Activated naive CD8-positive, alpha-beta T cell treated with anti-CD3 and anti-CD28 coated beads, Interleukin-2, amount 10 ng/mL, durations not matched to agents 7 days and 5 days (primary cell): ENCODE measurements around the gene MYH10. TPM values are rescaled to one million over a fixed set of nuclear protein-coding genes. Genes with fewer than 3 reads are reported as not detected.

Source experiments
- ATAC-seq: fragments of 150-1000 bp; cut with Tn5 transposase; one replicate; pipeline ENCODE4 v1.10.0; 2021; ENCODE audit warnings: low read depth, moderate library complexity
- POLR2A ChIA-PET: fragments of 350-600 bp; sonication (Branson Sonifier 250); formaldehyde crosslinking; loops from one replicate; lab custom pipeline; 2021; ENCODE audit warnings: antibody characterized with exemption; lab: Charles Lee
- DNase-seq: peaks from one replicate; pipeline ENCODE4 v3.0.0; 2021
- H3K27ac Mint-ChIP-seq: one replicate; pipeline ENCODE4 v1.8.0; 2022; ENCODE audit warnings: mild to moderate bottlenecking, mixed read lengths
- H3K27me3 Mint-ChIP-seq: one replicate; pipeline ENCODE4 v1.8.0; 2022; ENCODE audit warnings: mild to moderate bottlenecking, moderate library complexity, mixed read lengths
- H3K36me3 Mint-ChIP-seq: one replicate; pipeline ENCODE4 v1.8.0; 2021; ENCODE audit warnings: mild to moderate bottlenecking, mixed read lengths
- H3K4me1 Mint-ChIP-seq: one replicate; pipeline ENCODE4 v1.8.0; 2021; ENCODE audit warnings: mixed read lengths
- H3K4me3 Mint-ChIP-seq: one replicate; pipeline ENCODE4 v1.8.0; 2022; ENCODE audit warnings: mild to moderate bottlenecking, moderate library complexity, mixed read lengths
- H3K9me3 Mint-ChIP-seq: one replicate; pipeline ENCODE4 v1.8.0; 2021; ENCODE audit warnings: mixed read lengths
- total RNA-seq, 2 experiments: library from RNA; stranded (reverse); gene quantifications; one replicate each; pipeline ENCODE4 v1.2.3, GENCODE V29; 2021

Gene MYH10
- total RNA-seq, 2 experiments from 2014 or later, result 12.8 to 14.4 TPM

- DNase-seq (no peak), ATAC-seq (no peak)
- Mint-ChIP-seq H3K27ac (no peak overlapping the region), H3K36me3 (no peaks in the 10 kb centered on the region), H3K9me3 (no peaks in the 10 kb centered on the region), H3K27me3 (peaks cover 72% of the 10 kb centered on the region), H3K4me3 (no peak overlapping the region), H3K4me1 (peaks cover 12% of the 10 kb centered on the region)
- POLR2A ChIA-PET, result no interaction called here
Observed at GRCh38 chr17:8632061-8632460, 1.5 kb upstream of the MYH10 start.

- Mint-ChIP-seq H3K4me3 (peak overlapping the region; percentile 99), H3K27ac (no peak overlapping the region), H3K4me1 (peaks cover 12% of the 10 kb centered on the region), H3K36me3 (no peaks in the 10 kb centered on the region), H3K27me3 (peaks cover 69% of the 10 kb centered on the region), H3K9me3 (no peaks in the 10 kb centered on the region)
- ATAC-seq (no peak), DNase-seq (no peak)
- POLR2A ChIA-PET, result interaction anchor here (0.5 kb wide), 1 partner anchor 35 kb away, joined by 3 read pairs; no protein-coding TSS in a partner anchor
Observed at GRCh38 chr17:8631554-8631877, 991 bp upstream of the MYH10 start.

GRCh38 chr17:8630802-8631553, 453 bp upstream of the MYH10 start:
- DNase-seq (peak; percentile 89), ATAC-seq (peak; percentile 99)
- H3K36me3 Mint-ChIP-seq, result no peaks in the 10 kb centered on the region
- H3K27me3 Mint-ChIP-seq, result peaks cover 69% of the 10 kb centered on the region
- H3K4me1 Mint-ChIP-seq, result peaks cover 12% of the 10 kb centered on the region
- POLR2A ChIA-PET, result interaction anchor here (0.5 kb wide), 1 partner anchor 35 kb away, joined by 3 read pairs; no protein-coding TSS in a partner anchor
- H3K4me3 Mint-ChIP-seq, result peak overlapping the region; percentile 99
- peak overlapping the region; percentile 78 for H3K27ac Mint-ChIP-seq
- no peaks in the 10 kb centered on the region for H3K9me3 Mint-ChIP-seq

- Mint-ChIP-seq H3K4me3 (peak overlapping the region; percentile 99), H3K27ac (no peak overlapping the region), H3K36me3 (no peaks in the 10 kb centered on the region), H3K27me3 (peaks cover 64% of the 10 kb centered on the region), H3K9me3 (no peaks in the 10 kb centered on the region), H3K4me1 (peaks cover 12% of the 10 kb centered on the region)
- peak; percentile 53 for DNase-seq
- POLR2A ChIA-PET, result no interaction called here
- ATAC-seq, result no peak
Observed at GRCh38 chr17:8629371-8630226, 926 bp downstream of the MYH10 start.

GRCh38 chr17:8628609-8629169, 1.8 kb downstream of the MYH10 start:
- Mint-ChIP-seq H3K36me3 (peaks cover 2% of the 10 kb centered on the region), H3K27me3 (peaks cover 64% of the 10 kb centered on the region), H3K4me3 (peak overlapping the region; percentile 4), H3K9me3 (no peaks in the 10 kb centered on the region), H3K4me1 (peaks cover 12% of the 10 kb centered on the region), H3K27ac (no peak overlapping the region)
- ATAC-seq, result no peak
- DNase-seq, result no peak
- POLR2A ChIA-PET, result no interaction called here

GRCh38 chr17:8628172-8628571, 2.4 kb downstream of the MYH10 start:
- Mint-ChIP-seq H3K4me3 (no peak overlapping the region), H3K9me3 (no peaks in the 10 kb centered on the region), H3K4me1 (peaks cover 12% of the 10 kb centered on the region), H3K27ac (no peak overlapping the region), H3K36me3 (peaks cover 2% of the 10 kb centered on the region), H3K27me3 (peaks cover 60% of the 10 kb centered on the region)
- ATAC-seq (no peak), DNase-seq (no peak)
- POLR2A ChIA-PET, result no interaction called here

- no peak for ATAC-seq
- H3K4me1 Mint-ChIP-seq, result peaks cover 8% of the 10 kb centered on the region
- H3K9me3 Mint-ChIP-seq, result no peaks in the 10 kb centered on the region
- peaks cover 42% of the 10 kb centered on the region for H3K27me3 Mint-ChIP-seq
- POLR2A ChIA-PET, result no interaction called here
- peaks cover 11% of the 10 kb centered on the region for H3K36me3 Mint-ChIP-seq
- H3K27ac Mint-ChIP-seq, result no peak overlapping the region
- no peak overlapping the region for H3K4me3 Mint-ChIP-seq
- DNase-seq, result no peak
Observed at GRCh38 chr17:8623591-8623990, 6.9 kb downstream of the MYH10 start.

- POLR2A ChIA-PET, result no interaction called here
- peaks cover 30% of the 10 kb centered on the region for H3K27me3 Mint-ChIP-seq
Observed at GRCh38 chr17:8622191-8622590, 8.3 kb downstream of the MYH10 start.

GRCh38 chr17:8621585-8621984, 8.9 kb downstream of the MYH10 start:
- peaks cover 29% of the 10 kb centered on the region for H3K27me3 Mint-ChIP-seq
- H3K4me3 Mint-ChIP-seq, result no peak overlapping the region
- no peaks in the 10 kb centered on the region for H3K9me3 Mint-ChIP-seq
- POLR2A ChIA-PET, result interaction anchor here (0.5 kb wide), 1 partner anchor 815 kb away, joined by 4 read pairs; no protein-coding TSS in a partner anchor
- peaks cover 7% of the 10 kb centered on the region for H3K4me1 Mint-ChIP-seq
- DNase-seq, result no peak
- H3K36me3 Mint-ChIP-seq, result peaks cover 11% of the 10 kb centered on the region
- ATAC-seq, result no peak
- H3K27ac Mint-ChIP-seq, result no peak overlapping the region

More at GRCh38 chr17:8622191-8622590, 8.3 kb downstream of the MYH10 start:
- peaks cover 7% of the 10 kb centered on the region for H3K4me1 Mint-ChIP-seq
- no peaks in the 10 kb centered on the region for H3K9me3 Mint-ChIP-seq
- H3K4me3 Mint-ChIP-seq, result no peak overlapping the region
- H3K36me3 Mint-ChIP-seq, result peaks cover 11% of the 10 kb centered on the region
- ATAC-seq, result no peak
- no peak for DNase-seq
- H3K27ac Mint-ChIP-seq, result no peak overlapping the region

- H3K9me3 Mint-ChIP-seq, result no peaks in the 10 kb centered on the region
- H3K4me1 Mint-ChIP-seq, result peaks cover 7% of the 10 kb centered on the region
- DNase-seq (no peak), ATAC-seq (no peak)
- no peak overlapping the region for H3K27ac Mint-ChIP-seq
- POLR2A ChIA-PET, result no interaction called here
- H3K4me3 Mint-ChIP-seq, result no peak overlapping the region
- H3K36me3 Mint-ChIP-seq, result peaks cover 11% of the 10 kb centered on the region
- H3K27me3 Mint-ChIP-seq, result peaks cover 27% of the 10 kb centered on the region
Observed at GRCh38 chr17:8619294-8619693, 11.2 kb downstream of the MYH10 start.

GRCh38 chr17:8618825-8619224, 11.7 kb downstream of the MYH10 start:
- Mint-ChIP-seq H3K4me1 (peaks cover 7% of the 10 kb centered on the region), H3K27me3 (peaks cover 28% of the 10 kb centered on the region)
- POLR2A ChIA-PET, result no interaction called here

GRCh38 chr17:8614988-8615387, 15.5 kb downstream of the MYH10 start:
- DNase-seq, result no peak
- H3K27me3 Mint-ChIP-seq, result peaks cover 16% of the 10 kb centered on the region
- no peaks in the 10 kb centered on the region for H3K4me1 Mint-ChIP-seq
- H3K36me3 Mint-ChIP-seq, result peaks cover 2% of the 10 kb centered on the region
- no peak for ATAC-seq
- POLR2A ChIA-PET, result no interaction called here
- peaks cover 2% of the 10 kb centered on the region for H3K9me3 Mint-ChIP-seq
- no peak overlapping the region for H3K27ac Mint-ChIP-seq
- H3K4me3 Mint-ChIP-seq, result no peak overlapping the region

More at GRCh38 chr17:8618825-8619224, 11.7 kb downstream of the MYH10 start:
- Mint-ChIP-seq H3K4me3 (no peak overlapping the region), H3K9me3 (no peaks in the 10 kb centered on the region), H3K36me3 (peaks cover 10% of the 10 kb centered on the region), H3K27ac (no peak overlapping the region)
- ATAC-seq, result no peak
- no peak for DNase-seq

GRCh38 chr17:8611619-8612298, 18.8 kb downstream of the MYH10 start:
- Mint-ChIP-seq H3K27me3 (peaks cover 10% of the 10 kb centered on the region), H3K4me1 (no peaks in the 10 kb centered on the region), H3K4me3 (no peak overlapping the region), H3K27ac (no peak overlapping the region), H3K36me3 (peaks cover 2% of the 10 kb centered on the region), H3K9me3 (peaks cover 2% of the 10 kb centered on the region)
- ATAC-seq (no peak), DNase-seq (no peak)
- POLR2A ChIA-PET, result no interaction called here
